ENCODE results near the gene RIPPLY3. TPM values are rescaled to one million over a fixed set of nuclear protein-coding genes. Genes with fewer than 3 reads are reported as not detected.

RIPPLY3 gene
- total RNA-seq, 6 experiments from 2014 or later: 0.12 to 0.18 (median 0.17) TPM; not detected in 3

GRCh38 chr21:36966821-36967768 is 39.4 kb upstream of the RIPPLY3 start:
- peak in 2 of 4 donors; percentile 3 to 46 for ATAC-seq
- Histone ChIP-seq H3K4me3 (peak overlapping the region; percentile 59 to 84 (median 76)), H3K9me3 (no peaks in the 10 kb centered on the region), H3K36me3 (no peaks in the 10 kb centered on the region), H3K27me3 (no peaks in the 10 kb centered on the region), H3K27ac (peak overlapping the region; percentile 53 to 73 (median 71)), H3K4me1 (peaks cover 0 to 6% (median 0%) of the 10 kb centered on the region in 4 donors)
- WGBS (ENCODE audit: insufficient coverage, low coverage, low lambda C conversion rate, missing lambda C conversion rate): 29% methylated on average over 7 of the region's 34 CpGs
- intact Hi-C loops (cut with DNase I): no loop called here
- DNase-seq: peak in 1 of 3 donors; percentile 66
- TF ChIP-seq POLR2A (IDR thresholded peaks at IDR 0.05): no peak
- TF ChIP-seq, protein P1, sequence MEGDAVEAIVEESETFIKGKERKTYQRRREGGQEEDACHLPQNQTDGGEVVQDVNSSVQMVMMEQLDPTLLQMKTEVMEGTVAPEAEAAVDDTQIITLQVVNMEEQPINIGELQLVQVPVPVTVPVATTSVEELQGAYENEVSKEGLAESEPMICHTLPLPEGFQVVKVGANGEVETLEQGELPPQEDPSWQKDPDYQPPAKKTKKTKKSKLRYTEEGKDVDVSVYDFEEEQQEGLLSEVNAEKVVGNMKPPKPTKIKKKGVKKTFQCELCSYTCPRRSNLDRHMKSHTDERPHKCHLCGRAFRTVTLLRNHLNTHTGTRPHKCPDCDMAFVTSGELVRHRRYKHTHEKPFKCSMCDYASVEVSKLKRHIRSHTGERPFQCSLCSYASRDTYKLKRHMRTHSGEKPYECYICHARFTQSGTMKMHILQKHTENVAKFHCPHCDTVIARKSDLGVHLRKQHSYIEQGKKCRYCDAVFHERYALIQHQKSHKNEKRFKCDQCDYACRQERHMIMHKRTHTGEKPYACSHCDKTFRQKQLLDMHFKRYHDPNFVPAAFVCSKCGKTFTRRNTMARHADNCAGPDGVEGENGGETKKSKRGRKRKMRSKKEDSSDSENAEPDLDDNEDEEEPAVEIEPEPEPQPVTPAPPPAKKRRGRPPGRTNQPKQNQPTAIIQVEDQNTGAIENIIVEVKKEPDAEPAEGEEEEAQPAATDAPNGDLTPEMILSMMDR (IDR thresholded peaks at IDR 0.05): no peak

- Histone ChIP-seq H3K36me3 (no peaks in the 10 kb centered on the region), H3K27ac (no peak overlapping the region), H3K27me3 (no peaks in the 10 kb centered on the region), H3K4me1 (peaks cover 0 to 6% (median 0%) of the 10 kb centered on the region in 4 donors), H3K9me3 (no peaks in the 10 kb centered on the region), H3K4me3 (no peak overlapping the region)
- DNase-seq (no peak), ATAC-seq (no peak)
- 67% methylated on average over 4 of the region's 4 CpGs for WGBS (ENCODE audit: insufficient coverage, low coverage, low lambda C conversion rate, missing lambda C conversion rate)
- intact Hi-C loops (cut with DNase I): no loop called here
- TF ChIP-seq, protein P1 (IDR thresholded peaks at IDR 0.05): no peak
- no peak for TF ChIP-seq POLR2A (IDR thresholded peaks at IDR 0.05)
Measured at GRCh38 chr21:36968414-36968813, 38.1 kb upstream of the RIPPLY3 start.

DNA sequence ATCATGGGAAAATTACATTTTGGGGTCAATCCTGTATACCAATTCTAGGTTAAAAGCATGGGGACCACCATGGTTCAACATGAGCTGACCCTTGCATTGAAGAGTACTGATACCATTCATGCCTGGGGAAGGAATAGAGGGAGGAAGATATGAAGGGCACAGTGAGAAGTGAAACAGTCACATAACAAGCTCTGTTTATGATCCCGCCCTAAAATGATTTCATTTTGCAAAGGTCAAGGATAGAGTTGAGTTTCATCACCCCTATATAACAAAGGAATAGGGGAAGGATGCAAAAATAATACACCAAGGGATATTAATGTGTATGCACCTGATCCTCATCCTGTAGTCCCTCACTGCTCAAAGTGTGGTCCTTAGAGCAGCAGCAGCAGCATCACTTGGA is 37.5 kb upstream of the RIPPLY3 start:
- Histone ChIP-seq H3K27ac (no peak overlapping the region), H3K4me3 (no peak overlapping the region), H3K27me3 (no peaks in the 10 kb centered on the region), H3K36me3 (no peaks in the 10 kb centered on the region), H3K4me1 (peaks cover 0 to 6% (median 0%) of the 10 kb centered on the region in 4 donors), H3K9me3 (no peaks in the 10 kb centered on the region)
- TF ChIP-seq, protein P1 (IDR thresholded peaks at IDR 0.05): no peak
- no peak for TF ChIP-seq POLR2A (IDR thresholded peaks at IDR 0.05)
- 55% methylated on average over 1 of the region's 1 CpG for WGBS (ENCODE audit: insufficient coverage, low coverage, low lambda C conversion rate, missing lambda C conversion rate)
- intact Hi-C loops (cut with DNase I): no loop called here
- DNase-seq (no peak), ATAC-seq (no peak)

DNA sequence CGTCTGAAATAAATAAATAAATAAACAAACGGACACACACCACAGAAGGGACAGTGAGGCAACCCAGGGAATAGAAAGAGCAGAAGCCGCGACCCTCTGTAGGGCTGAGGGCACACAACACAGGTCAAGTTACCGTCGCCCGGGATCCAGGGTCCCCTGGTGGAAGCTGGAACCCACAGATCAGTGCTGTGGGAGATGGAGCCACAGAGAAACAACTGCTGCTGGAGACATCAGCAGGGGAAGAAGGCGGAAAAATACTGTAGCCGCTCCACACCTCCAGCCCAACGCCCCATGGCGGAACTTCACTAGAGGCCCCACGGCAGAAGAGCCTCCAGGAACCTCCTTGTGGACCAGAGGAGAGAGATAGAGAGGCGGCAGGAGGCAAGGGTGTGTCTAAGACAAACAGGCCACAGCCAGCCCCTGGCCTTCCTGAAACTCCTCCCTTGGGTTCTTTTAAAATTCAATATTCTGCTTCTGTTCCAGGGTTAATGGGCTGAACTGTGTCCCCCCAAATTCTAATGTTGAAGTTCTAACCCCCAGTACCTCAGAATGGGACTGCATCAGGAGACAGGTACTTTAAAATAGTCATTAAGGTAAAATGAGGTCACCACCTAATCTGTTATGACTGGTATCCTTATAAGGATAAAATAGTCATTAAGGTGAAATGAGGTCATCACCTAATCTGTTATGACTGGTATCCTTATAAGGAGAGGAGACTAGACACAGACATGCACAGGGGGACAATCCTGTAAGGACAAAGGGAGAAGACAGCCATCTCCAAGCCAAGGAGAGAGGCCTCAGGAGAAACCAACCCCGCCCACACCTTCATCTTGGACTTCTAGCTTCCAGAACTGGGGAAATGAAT is 32.3 kb upstream of the RIPPLY3 start:
- no peak for ATAC-seq
- 68% methylated on average over 7 of the region's 14 CpGs for WGBS (ENCODE audit: insufficient coverage, low coverage, low lambda C conversion rate, missing lambda C conversion rate)

More for the DNA sequence above, 32.3 kb upstream of the RIPPLY3 start:
- intact Hi-C loops (cut with DNase I): no loop called here
- Histone ChIP-seq H3K27me3 (no peaks in the 10 kb centered on the region), H3K4me1 (no peaks in the 10 kb centered on the region), H3K9me3 (no peaks in the 10 kb centered on the region), H3K4me3 (no peak overlapping the region), H3K27ac (no peak overlapping the region), H3K36me3 (no peaks in the 10 kb centered on the region)
- TF ChIP-seq POLR2A (IDR thresholded peaks at IDR 0.05): no peak
- TF ChIP-seq, protein P1 (IDR thresholded peaks at IDR 0.05): no peak
- no peak for DNase-seq
